Measurements from ENCODE around the gene KCNE3. TPM values are rescaled to one million over a fixed set of nuclear protein-coding genes. Genes with fewer than 3 reads are reported as not detected.
A peak's percentile ranks its signal among the peaks of the same experiment; 100 is the strongest.

The KCNE3 gene
- total and polyA plus RNA-seq, 2 of the 13 experiments (the other 11 are each of a cell fraction or from before 2014, with no cell fraction given), result 0.33 to 2.2 TPM

GRCh38 chr11:74462009-74462408 lies 5.3 kb downstream of the KCNE3 start (continued):
- TF ChIP-seq ZNF646 (CRISPR knock-in tag; IDR thresholded peaks at IDR 0.05) (no peak), MTF2 (CRISPR knock-in tag; IDR thresholded peaks at IDR 0.05; ENCODE audit: borderline replicate concordance) (no peak), ZNF773 (CRISPR knock-in tag; IDR thresholded peaks at IDR 0.05; ENCODE audit: borderline replicate concordance) (no peak), ZSCAN9 (CRISPR knock-in tag; IDR thresholded peaks at IDR 0.05; ENCODE audit: borderline replicate concordance) (peak; percentile 82; the same call in 1 of the 2 replicates), MED1 (CRISPR knock-in tag; IDR thresholded peaks at IDR 0.05) (peak; percentile 38; the same call in 1 of the 2 replicates), NR2F2 (IDR thresholded peaks at IDR 0.05; ENCODE audit: borderline replicate concordance, low read depth) (no peak), HMGXB3 (CRISPR knock-in tag; IDR thresholded peaks at IDR 0.05; ENCODE audit: borderline replicate concordance) (no peak), BCL6 (CRISPR knock-in tag; IDR thresholded peaks at IDR 0.05) (peak; percentile 64; the same call in 1 of the 2 replicates), ZNF17 (CRISPR knock-in tag; IDR thresholded peaks at IDR 0.05) (no peak), KLF6 (CRISPR knock-in tag; IDR thresholded peaks at IDR 0.05) (0 out of 2 replicates have a peak, but pooled peaks have one; percentile 45), EHMT2 (IDR thresholded peaks at IDR 0.05; ENCODE audit: borderline replicate concordance, low read depth, low read length) (no peak), FOSL2 (CRISPR knock-in tag; IDR thresholded peaks at IDR 0.05) (peak; percentile 56; the same call in 1 of the 2 replicates), MBNL3 (CRISPR knock-in tag; conservative IDR thresholded peaks at IDR 0.05) (no peak), PPARG (CRISPR knock-in tag; conservative IDR thresholded peaks at IDR 0.05) (peak; percentile 40; the same call in 1 of the 2 replicates), ZBTB2 (CRISPR knock-in tag; IDR thresholded peaks at IDR 0.05; ENCODE audit: low read depth) (no peak), MEF2D (CRISPR knock-in tag; IDR thresholded peaks at IDR 0.05) (no peak), ZBTB7A (CRISPR knock-in tag; IDR thresholded peaks at IDR 0.05) (peak; percentile 62; the same call in 1 of the 2 replicates), ZFP36L2 (CRISPR knock-in tag; IDR thresholded peaks at IDR 0.05) (no peak)

Data from HepG2 (cell line).